G401 (cell line): Measurements from ENCODE around the gene VPS39. TPM values are rescaled to one million over a fixed set of nuclear protein-coding genes. Genes with fewer than 3 reads are reported as not detected.
"Not testable (repeated sequence)": the region's sequence is repeated elsewhere in the genome, so short reads cannot be mapped to it uniquely, and the experiment has no call there.

Source experiments
- DNase-seq: peaks from one replicate; pipeline ENCODE4 v3.0.0-alpha.2; 2015; ENCODE audit warnings: low spot score
- in situ Hi-C: cut with HindIII; loops from 2 replicates; pipeline ENCODE4 v1.10.0; 2016; ENCODE audit warnings: low sequenced_read_pairs, mixed read lengths
- total RNA-seq: library from RNA; depleted of rRNA; stranded (reverse); fragments of >200 nt; shearing (Covaris generic); gene quantifications from 2 replicates; pipeline ENCODE4 v1.2.3, GENCODE V29; 2014; rRNA removed

VPS39 gene, protein sequence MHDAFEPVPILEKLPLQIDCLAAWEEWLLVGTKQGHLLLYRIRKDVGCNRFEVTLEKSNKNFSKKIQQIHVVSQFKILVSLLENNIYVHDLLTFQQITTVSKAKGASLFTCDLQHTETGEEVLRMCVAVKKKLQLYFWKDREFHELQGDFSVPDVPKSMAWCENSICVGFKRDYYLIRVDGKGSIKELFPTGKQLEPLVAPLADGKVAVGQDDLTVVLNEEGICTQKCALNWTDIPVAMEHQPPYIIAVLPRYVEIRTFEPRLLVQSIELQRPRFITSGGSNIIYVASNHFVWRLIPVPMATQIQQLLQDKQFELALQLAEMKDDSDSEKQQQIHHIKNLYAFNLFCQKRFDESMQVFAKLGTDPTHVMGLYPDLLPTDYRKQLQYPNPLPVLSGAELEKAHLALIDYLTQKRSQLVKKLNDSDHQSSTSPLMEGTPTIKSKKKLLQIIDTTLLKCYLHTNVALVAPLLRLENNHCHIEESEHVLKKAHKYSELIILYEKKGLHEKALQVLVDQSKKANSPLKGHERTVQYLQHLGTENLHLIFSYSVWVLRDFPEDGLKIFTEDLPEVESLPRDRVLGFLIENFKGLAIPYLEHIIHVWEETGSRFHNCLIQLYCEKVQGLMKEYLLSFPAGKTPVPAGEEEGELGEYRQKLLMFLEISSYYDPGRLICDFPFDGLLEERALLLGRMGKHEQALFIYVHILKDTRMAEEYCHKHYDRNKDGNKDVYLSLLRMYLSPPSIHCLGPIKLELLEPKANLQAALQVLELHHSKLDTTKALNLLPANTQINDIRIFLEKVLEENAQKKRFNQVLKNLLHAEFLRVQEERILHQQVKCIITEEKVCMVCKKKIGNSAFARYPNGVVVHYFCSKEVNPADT
- total RNA-seq: 13.6 and 17.7 TPM in 2 replicates

- peak; percentile 94 for DNase-seq
- in situ Hi-C loops: no loop called here
Measured at GRCh38 chr15:42207674-42208579, at the start of gene VPS39. TSS of gene VPS39 (minus strand) at chr15:42208304. CDS start at chr15:42208153, 151 bp downstream.

DNA sequence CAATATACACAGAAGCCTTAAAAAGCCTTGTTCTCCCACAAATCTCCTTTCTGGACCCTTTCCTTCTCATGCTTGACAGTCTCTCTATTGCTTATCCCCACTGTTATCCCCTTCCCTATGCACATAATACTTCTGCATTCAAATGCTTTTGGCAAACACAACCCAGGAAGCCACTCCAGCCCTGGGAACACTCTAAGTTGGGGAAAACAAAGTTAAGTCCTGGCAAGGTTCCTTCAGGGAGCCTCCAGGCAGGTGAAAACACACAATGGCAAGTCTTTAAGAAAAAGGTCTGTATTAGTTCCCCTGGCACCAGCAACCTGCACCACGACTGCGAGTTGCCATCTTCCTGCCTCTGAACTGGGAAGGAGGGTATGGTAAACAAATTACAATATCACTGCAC lies 45.2 kb upstream of the VPS39 start:
- in situ Hi-C loops: no loop called here
- no peak for DNase-seq

- DNase-seq: no peak
- in situ Hi-C loops: no loop called here
Measured at GRCh38 chr15:42240823-42241222, 32.7 kb upstream of the VPS39 start.

DNA sequence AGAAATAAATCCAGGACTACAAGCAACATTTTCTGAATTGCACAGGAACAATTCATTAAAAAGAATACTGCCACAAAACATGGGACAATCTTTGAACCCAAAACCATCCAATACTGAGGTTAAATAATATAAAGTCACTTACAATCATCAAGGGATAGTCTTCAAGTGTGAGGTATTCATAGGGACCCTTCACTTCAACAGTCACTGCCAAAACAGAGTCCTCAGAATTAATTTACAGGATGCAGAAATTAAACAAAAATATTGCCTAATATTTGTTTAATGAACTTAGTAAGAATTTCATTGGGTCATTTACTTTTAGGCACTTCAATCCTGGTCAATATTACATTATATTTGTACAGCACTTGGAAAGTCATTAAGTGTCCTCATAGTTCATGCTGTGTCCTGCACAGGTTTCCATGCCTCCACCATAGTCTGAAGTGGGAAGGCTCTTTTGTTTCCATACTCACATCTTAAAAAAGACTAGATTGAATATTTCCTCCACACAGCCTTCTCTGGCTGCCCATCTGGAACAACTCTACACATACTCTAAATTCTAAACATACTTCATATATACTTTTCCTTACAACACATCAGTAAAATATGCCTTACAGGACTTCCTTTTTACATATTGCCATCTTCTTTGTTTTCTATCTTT lies 31.6 kb upstream of the VPS39 start:
- DNase-seq: no peak
- in situ Hi-C loops: no loop called here

DNA sequence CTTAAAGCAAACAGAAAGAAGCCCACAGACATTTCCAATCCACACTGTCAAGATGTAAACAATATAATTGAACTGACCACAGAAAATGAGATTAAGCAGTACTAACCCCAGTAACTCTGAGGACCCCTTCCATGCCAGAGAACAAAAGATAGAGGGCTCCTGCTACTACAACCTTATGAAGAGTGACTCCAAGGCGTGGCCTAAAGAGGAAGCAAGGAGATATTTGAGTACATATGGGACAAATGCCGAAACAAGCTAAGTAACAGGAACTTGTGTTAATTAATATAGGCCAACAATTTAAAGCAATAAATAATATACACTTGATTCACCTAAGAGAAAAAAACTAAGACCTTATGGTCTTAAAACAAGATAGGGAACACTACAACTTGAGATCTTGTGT lies 25.0 kb upstream of the VPS39 start:
- no peak for DNase-seq
- in situ Hi-C loops: no loop called here

DNA sequence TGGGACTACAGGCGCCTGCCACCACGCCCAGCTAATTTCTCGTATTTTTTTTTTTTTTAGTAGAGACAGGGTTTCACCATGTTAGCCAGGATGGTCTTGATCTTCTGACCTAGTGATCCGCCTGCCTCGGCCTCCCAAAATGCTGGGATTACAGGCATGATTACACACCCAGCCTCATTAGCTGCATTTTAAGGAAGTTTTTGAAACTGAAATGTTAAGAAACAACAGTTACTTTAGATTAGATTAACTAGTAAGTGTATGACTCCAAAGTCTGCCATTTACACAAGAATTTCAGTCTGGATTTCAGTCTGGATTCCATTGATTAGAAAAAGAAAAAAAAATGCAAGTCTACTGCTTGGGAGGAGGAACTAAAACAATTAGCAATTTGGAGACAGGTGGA lies 24.5 kb upstream of the VPS39 start:
- in situ Hi-C loops: no loop called here
- no peak for DNase-seq

DNA sequence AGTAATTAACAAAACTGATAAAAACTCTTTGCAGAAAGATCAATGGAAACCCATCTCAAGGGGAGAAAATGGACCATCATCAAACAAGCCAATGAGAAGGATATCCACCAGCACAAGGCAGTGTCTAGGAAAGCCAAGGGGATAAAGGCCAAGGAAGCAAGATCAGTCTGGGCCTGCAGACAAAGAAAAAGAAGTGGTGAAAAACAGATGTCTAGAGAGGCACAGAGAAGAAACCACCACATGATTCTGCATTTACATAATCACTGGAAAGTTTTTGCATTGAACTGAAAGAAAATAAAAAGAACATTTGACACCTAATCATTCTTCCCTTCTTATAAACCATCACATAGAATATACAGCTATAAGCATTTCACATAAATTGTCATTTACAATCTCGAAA lies 23.0 kb upstream of the VPS39 start:
- DNase-seq: no peak
- in situ Hi-C loops: no loop called here

GRCh38 chr15:42228981-42229380 lies 20.9 kb upstream of the VPS39 start:
- in situ Hi-C loops, DNase-seq: not testable (repeated sequence)

- in situ Hi-C loops: no loop called here
- DNase-seq: no peak
Measured at GRCh38 chr15:42228036-42228435, 19.9 kb upstream of the VPS39 start.

- DNase-seq: no peak
- in situ Hi-C loops: no loop called here
Measured at GRCh38 chr15:42226648-42227047, 18.5 kb upstream of the VPS39 start.

GRCh38 chr15:42220216-42220615 lies 12.1 kb upstream of the VPS39 start:
- DNase-seq: no peak
- in situ Hi-C loops: no loop called here

- in situ Hi-C loops: no loop called here
- DNase-seq: no peak
Measured at GRCh38 chr15:42218953-42219592, 11.0 kb upstream of the VPS39 start.

DNA sequence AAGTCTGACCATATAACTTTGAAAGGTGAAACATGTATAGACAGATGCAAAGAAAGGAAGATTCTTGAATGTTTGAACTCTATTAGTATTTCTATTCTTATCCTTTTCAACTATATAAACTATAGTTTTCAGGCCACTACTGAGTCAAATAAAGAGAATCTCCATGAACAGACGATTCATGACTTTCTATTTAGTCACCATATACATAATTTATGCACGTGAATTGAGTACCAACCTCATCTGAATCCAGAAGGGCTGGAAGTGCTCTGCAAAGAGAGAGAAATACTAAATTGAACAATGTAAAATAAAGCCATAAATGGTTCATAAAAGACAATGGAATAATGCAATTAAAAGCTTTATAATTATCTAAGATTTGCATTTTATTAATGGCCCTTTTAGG lies 9.5 kb upstream of the VPS39 start:
- in situ Hi-C loops: no loop called here
- DNase-seq: no peak

- in situ Hi-C loops: no loop called here
Measured at GRCh38 chr15:42215913-42216829, 8.1 kb upstream of the VPS39 start.

DNA sequence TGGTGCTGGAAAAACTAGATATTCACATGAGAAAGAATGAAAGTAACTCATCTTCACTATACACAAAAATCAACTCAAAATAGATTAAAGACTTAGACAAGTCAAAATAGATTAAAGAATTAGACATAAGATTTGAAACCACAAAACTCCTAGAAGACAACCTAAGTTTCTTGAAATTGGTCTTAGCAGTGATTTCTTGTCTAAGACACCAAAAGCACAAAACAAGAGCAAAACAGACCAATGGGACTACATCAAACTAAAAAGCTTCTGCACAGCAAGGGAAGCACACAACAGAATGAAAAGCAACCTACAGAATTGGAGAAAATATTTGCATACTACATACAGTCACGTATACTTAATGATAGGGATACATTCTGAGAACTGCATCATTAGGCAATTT lies 6.5 kb upstream of the VPS39 start:
- in situ Hi-C loops: no loop called here
- DNase-seq: no peak

More at GRCh38 chr15:42215913-42216829, 8.1 kb upstream of the VPS39 start:
- peak; percentile 10 for DNase-seq

GRCh38 chr15:42213511-42213910 lies 5.4 kb upstream of the VPS39 start:
- DNase-seq: no peak
- in situ Hi-C loops: no loop called here

DNA sequence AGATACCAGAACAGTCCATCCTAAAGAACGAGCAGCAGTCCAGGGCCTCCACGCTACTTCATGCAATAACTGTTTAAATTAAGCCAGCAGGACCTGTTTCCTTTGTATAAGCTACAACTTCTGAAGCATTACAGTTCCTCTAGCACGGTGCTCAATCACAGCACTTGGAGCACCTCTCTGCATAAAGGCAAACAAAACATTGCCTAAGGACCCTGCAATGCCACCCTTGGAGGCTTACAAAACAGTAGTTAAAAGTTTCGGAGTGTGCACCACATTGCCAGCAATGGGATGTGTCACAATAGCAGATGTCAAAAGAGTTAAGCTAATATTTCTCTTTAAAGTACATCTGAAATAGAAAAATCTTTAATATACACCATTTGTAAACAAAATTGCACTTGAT lies 2.6 kb upstream of the VPS39 start:
- in situ Hi-C loops: no loop called here

More for the DNA sequence above, 2.6 kb upstream of the VPS39 start:
- no peak for DNase-seq
